ENCODE measurements around the gene KRTAP1-4. TPM values are rescaled to one million over a fixed set of nuclear protein-coding genes. Genes with fewer than 3 reads are reported as not detected.
"Not testable (repeated sequence)": the region's sequence is repeated elsewhere in the genome, so short reads cannot be mapped to it uniquely, and the experiment has no call there.

KRTAP1-4 gene
- total RNA-seq, 1 donor: not detected

- no peak for DNase-seq (ENCODE audit: low read depth)
- no peak overlapping the region for H3K4me3 ChIP-seq (ENCODE audit: low read depth, low read length)
- TF ChIP-seq CTCF (IDR thresholded peaks at IDR 0.05; ENCODE audit: insufficient read depth, low read length): no peak
Measured at GRCh38 chr17:41042953-41043352, 13.0 kb upstream of the KRTAP1-4 start.

- H3K4me3 ChIP-seq (ENCODE audit: low read depth, low read length); DNase-seq (ENCODE audit: low read depth): not testable (repeated sequence)
Measured at GRCh38 chr17:41040783-41041571, 11.0 kb upstream of the KRTAP1-4 start, which contains the start of gene KRTAP1-1. KRTAP1-1 (minus strand) TSS chr17:41041450; CDS start chr17:41041397, 53 bp downstream.

GRCh38 chr17:41037853-41038350, 7.9 kb upstream of the KRTAP1-4 start:
- no peak for TF ChIP-seq CTCF (IDR thresholded peaks at IDR 0.05; ENCODE audit: insufficient read depth, low read length)
- no peak for DNase-seq (ENCODE audit: low read depth)
- no peak overlapping the region for H3K4me3 ChIP-seq (ENCODE audit: low read depth, low read length)

- H3K4me3 ChIP-seq (ENCODE audit: low read depth, low read length); DNase-seq (ENCODE audit: low read depth): not testable (repeated sequence)
Measured at GRCh38 chr17:41034346-41034935, 4.4 kb upstream of the KRTAP1-4 start, which contains the start of gene KRTAP1-3. KRTAP1-3 (minus strand) TSS chr17:41034874; CDS start chr17:41034821, 53 bp downstream.

- no peak within 1 kb of the TSS for H3K4me3 ChIP-seq (ENCODE audit: low read depth, low read length)
- TF ChIP-seq CTCF (IDR thresholded peaks at IDR 0.05; ENCODE audit: insufficient read depth, low read length): no peak
- peak; percentile 71 for DNase-seq (ENCODE audit: low read depth)
Measured at GRCh38 chr17:41026715-41027471, 3.1 kb downstream of the KRTAP1-4 start, which contains the start of gene KRTAP1-5. KRTAP1-5 (minus strand) TSS chr17:41027208; CDS start chr17:41027155, 53 bp downstream.

- no peak overlapping the region for H3K4me3 ChIP-seq (ENCODE audit: low read depth, low read length)
- no peak for TF ChIP-seq CTCF (IDR thresholded peaks at IDR 0.05; ENCODE audit: insufficient read depth, low read length)
- no peak for DNase-seq (ENCODE audit: low read depth)
Measured at GRCh38 chr17:41024697-41025096, 5.3 kb downstream of the KRTAP1-4 start.

GRCh38 chr17:41020336-41020735, 9.7 kb downstream of the KRTAP1-4 start:
- no peak for TF ChIP-seq CTCF (IDR thresholded peaks at IDR 0.05; ENCODE audit: insufficient read depth, low read length)
- H3K4me3 ChIP-seq (ENCODE audit: low read depth, low read length): no peak overlapping the region
- no peak for DNase-seq (ENCODE audit: low read depth)
